Measurements from ENCODE around the gene AMTN. TPM values are rescaled to one million over a fixed set of nuclear protein-coding genes. Genes with fewer than 3 reads are reported as not detected.
"Not testable (repeated sequence)": the region's sequence is repeated elsewhere in the genome, so short reads cannot be mapped to it uniquely, and the experiment has no call there.

Gene AMTN, protein sequence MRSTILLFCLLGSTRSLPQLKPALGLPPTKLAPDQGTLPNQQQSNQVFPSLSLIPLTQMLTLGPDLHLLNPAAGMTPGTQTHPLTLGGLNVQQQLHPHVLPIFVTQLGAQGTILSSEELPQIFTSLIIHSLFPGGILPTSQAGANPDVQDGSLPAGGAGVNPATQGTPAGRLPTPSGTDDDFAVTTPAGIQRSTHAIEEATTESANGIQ
- not detected for polyA plus RNA-seq (ENCODE audit: low read depth in 6 of 6)

DNA sequence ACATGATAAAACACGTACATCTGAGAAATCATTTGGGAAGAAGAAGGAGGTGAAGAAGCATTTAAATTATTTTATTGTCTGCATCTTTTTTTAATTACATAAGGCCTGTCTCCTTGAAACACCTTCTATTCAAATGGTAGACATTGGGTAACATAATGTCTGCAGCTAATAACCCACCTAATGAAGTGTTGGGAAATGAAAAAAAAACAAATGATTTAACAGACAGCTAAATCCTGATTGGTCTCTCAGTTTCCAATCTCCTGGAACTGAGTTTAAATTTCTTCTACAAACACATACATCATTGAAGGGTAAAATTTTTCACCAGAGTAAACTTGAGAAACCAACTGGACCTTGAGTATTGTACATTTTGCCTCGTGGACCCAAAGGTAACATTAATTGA lies at the start of gene AMTN:
Gene AMTN (plus strand): TSS at position 301 of the 400 bp plus-strand sequence. CDS start 209 bp downstream, outside the sequence.
- Mint-ChIP-seq H3K4me3 (no peak within 1 kb of the TSS), H3K36me3 (no peaks in the 10 kb centered on the region), H3K27ac (no peak within 1 kb of the TSS), H3K9me3 (peaks cover 0 to 2% (median 0%) of the 10 kb centered on the region in 7 donors), H3K27me3 (peaks cover 8 to 23% (median 19%) of the 10 kb centered on the region in 3 donors), H3K4me1 (no peaks in the 10 kb centered on the region)
- no peak for DNase-seq
- no peak for ATAC-seq (ENCODE audit: low read depth in 2 of 2)

DNA sequence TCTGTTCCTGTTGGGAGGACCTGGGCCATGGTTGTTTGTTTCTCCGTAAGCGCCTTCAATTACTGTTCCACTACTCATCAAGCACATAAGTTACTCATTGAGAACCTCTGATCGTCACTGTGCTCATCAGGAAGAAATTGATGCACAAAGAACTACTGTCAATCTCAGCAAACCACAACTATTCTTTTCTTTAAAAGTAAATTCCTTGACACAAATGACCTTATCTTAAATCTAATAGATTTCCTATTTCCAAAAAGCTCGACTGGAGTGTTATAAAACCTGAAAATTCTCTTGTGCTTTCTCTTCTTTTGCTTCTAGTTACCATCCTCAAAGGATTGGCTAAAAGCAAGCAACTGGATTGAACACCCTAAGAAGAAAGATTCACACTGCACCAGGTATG lies 46.5 kb upstream of the AMTN start, which contains the start of gene MUC7:
Gene MUC7 (plus strand): TSS at position 301 of the 400 bp plus-strand sequence. CDS start 1,825 bp downstream, outside the sequence.
- Mint-ChIP-seq H3K27me3 (peaks cover 0 to 6% (median 5%) of the 10 kb centered on the region in 3 donors), H3K36me3 (peaks cover 0 to 7% of the 10 kb centered on the region in 2 donors), H3K4me3 (no peak within 1 kb of the TSS), H3K9me3 (peaks cover 5 to 24% (median 10%) of the 10 kb centered on the region in 7 donors), H3K4me1 (no peaks in the 10 kb centered on the region), H3K27ac (no peak within 1 kb of the TSS)
- ATAC-seq (ENCODE audit: low read depth in 2 of 2) (no peak), DNase-seq (no peak)

DNA sequence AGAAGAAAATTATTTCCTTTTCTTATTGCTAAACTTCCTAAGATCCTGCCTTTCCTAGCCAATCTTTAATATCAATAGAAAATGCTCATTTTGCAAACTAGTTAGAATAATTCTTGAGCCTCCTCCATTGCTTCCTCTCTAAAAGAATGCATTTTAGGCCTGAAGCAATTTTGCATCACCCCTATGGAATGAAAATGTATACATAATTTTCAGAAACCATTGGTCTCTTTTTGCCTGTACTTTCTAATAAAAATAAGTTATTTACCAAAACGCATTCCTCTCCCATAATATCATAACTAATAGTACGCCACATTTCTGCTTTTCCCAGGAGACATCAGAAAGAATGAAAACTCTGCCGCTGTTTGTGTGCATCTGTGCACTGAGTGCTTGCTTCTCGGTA lies 44.7 kb upstream of the AMTN start:
- Mint-ChIP-seq H3K9me3 (peaks cover 3 to 12% (median 7%) of the 10 kb centered on the region in 7 donors), H3K27me3 (peaks cover 0 to 14% (median 0%) of the 10 kb centered on the region in 3 donors), H3K4me1 (no peaks in the 10 kb centered on the region), H3K4me3 (no peak overlapping the region), H3K27ac (no peak overlapping the region), H3K36me3 (peaks cover 0 to 4% of the 10 kb centered on the region in 2 donors)
- DNase-seq (no peak), ATAC-seq (ENCODE audit: low read depth in 2 of 2) (no peak)

DNA sequence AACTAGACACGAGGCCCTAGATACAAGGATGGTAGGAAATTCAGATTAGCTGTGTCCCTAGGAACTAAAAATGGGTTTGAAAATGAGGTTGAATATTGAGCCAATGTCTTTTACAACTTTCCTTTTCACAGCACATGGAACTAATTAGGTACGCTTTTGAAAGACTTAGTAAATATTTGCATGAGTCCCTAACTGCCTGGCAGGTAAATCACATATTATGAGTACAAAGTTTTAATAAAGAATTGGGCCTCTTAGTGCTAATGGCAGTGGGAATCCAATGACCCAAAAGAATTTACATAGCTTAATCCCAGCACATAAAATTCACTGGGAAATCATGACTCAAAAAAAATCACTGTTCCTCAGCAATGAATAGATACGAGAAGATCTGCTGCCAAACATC lies 29.6 kb upstream of the AMTN start:
- no peak overlapping the region for H3K4me3 Mint-ChIP-seq
- DNase-seq (no peak), ATAC-seq (ENCODE audit: low read depth in 2 of 2) (no peak)
- H3K9me3 Mint-ChIP-seq: no peaks in the 10 kb centered on the region
- H3K4me1 Mint-ChIP-seq: no peaks in the 10 kb centered on the region
- H3K36me3 Mint-ChIP-seq: no peaks in the 10 kb centered on the region
- peaks cover 0 to 15% (median 13%) of the 10 kb centered on the region in 3 donors for H3K27me3 Mint-ChIP-seq
- no peak overlapping the region for H3K27ac Mint-ChIP-seq

DNA sequence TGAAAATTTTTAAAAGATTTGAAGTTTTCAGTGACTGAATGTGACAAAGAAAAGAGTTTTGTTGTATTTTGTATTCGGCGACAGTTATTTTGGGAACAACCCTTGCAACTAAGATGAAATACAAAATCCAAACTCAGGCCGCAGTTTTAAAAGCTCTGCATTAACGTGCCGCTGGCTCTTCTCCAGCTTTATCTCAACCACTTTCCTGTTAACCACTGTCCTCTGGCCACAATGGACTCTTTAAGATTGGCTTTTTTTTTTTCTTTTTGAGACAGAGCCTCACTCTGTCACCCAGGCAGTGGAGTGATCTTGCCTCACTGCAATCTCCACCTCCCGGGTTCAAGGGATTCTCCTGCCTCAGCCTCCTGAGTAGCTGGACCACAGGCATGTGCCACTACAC lies 22.1 kb upstream of the AMTN start:
- no peak overlapping the region for H3K4me3 Mint-ChIP-seq
- H3K27me3 Mint-ChIP-seq: peaks cover 8 to 19% (median 11%) of the 10 kb centered on the region in 3 donors
- H3K36me3 Mint-ChIP-seq: no peaks in the 10 kb centered on the region
- DNase-seq (no peak), ATAC-seq (ENCODE audit: low read depth in 2 of 2) (no peak)
- no peak overlapping the region for H3K27ac Mint-ChIP-seq
- peaks cover 0 to 3% (median 0%) of the 10 kb centered on the region in 7 donors for H3K9me3 Mint-ChIP-seq
- H3K4me1 Mint-ChIP-seq: no peaks in the 10 kb centered on the region

DNA sequence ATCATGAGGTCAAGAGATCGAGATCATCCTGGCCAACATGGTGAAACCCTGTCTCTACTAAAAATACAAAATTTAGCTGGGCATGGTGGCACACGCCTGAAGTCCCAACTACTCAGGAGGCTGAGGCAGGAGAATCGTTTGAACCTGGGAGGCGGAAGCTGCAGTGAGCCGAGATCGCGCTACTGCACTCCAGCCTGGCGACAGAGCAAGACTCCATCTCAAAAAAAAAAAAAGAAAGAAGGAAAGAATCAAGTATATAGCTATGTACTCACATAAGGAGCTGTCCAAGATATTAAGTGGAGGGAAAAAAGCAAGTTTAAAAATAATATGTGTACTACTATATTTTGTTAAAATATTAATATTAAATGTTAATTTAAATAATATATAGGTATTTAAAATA lies 16.5 kb upstream of the AMTN start:
- H3K9me3 Mint-ChIP-seq; ATAC-seq (ENCODE audit: low read depth in 2 of 2); H3K4me3 Mint-ChIP-seq; DNase-seq; H3K4me1 Mint-ChIP-seq; H3K27ac Mint-ChIP-seq; H3K36me3 Mint-ChIP-seq: not testable (repeated sequence)
- H3K27me3 Mint-ChIP-seq: peaks cover 3 to 10% (median 8%) of the 10 kb centered on the region in 3 donors

DNA sequence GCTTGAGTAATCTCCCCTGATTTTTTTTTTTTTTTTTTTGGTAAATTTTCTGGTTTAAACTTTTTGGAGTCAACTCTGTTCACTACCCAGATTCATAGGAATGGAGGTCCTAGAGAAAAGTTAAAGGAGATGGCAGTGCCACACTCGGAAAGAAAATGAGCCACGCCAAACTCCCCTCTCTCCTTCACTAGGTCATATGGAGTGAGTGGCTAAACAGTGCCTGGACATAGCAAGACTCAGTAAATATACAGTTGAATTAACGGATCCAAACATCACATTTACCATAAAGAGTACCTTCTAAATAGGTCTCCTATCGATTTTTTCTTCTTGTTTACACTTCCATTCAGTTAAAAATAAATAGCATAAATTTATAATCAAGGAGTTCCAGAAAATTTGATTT lies 13.6 kb upstream of the AMTN start:
- Mint-ChIP-seq H3K27ac (no peak overlapping the region), H3K27me3 (peaks cover 0 to 6% (median 2%) of the 10 kb centered on the region in 3 donors), H3K4me1 (no peaks in the 10 kb centered on the region), H3K9me3 (no peaks in the 10 kb centered on the region), H3K4me3 (no peak overlapping the region), H3K36me3 (no peaks in the 10 kb centered on the region)
- no peak for DNase-seq
- ATAC-seq (ENCODE audit: low read depth in 2 of 2): no peak

DNA sequence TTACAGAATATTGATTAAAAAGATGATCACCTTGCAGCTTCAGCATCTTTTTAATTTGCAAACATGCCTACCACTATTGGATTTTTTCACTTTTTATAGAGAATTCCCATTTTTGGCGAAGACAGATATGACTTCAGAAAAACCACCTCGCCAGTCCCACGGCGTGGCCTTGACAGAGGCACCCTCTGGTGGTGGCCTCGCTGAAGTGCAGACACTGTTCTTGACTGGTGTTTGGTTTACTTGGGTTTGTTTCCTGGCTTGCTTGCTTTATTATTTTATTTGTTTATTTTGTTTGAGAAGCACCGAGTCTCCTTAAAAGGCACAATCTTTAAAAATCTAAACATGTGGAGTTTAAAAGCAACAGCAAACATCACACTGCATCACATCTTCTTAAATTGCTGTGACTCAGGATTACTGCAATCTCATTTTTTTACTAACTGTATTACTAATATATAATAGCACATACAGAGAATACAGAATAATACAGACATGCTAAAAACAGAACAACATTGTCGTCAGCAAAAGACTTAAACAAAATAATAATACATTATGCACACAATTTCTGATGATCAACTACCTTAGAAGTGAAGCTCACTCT lies 13.1 kb upstream of the AMTN start:
- Mint-ChIP-seq H3K27me3 (peaks cover 0 to 6% (median 0%) of the 10 kb centered on the region in 3 donors), H3K27ac (peak overlapping the region in 1 of 6 donors; percentile 21), H3K9me3 (no peaks in the 10 kb centered on the region), H3K4me1 (no peaks in the 10 kb centered on the region), H3K36me3 (no peaks in the 10 kb centered on the region), H3K4me3 (no peak overlapping the region)
- DNase-seq (peak; percentile 28), ATAC-seq (ENCODE audit: low read depth in 2 of 2) (peak in 1 of 2 donors; percentile 41)

DNA sequence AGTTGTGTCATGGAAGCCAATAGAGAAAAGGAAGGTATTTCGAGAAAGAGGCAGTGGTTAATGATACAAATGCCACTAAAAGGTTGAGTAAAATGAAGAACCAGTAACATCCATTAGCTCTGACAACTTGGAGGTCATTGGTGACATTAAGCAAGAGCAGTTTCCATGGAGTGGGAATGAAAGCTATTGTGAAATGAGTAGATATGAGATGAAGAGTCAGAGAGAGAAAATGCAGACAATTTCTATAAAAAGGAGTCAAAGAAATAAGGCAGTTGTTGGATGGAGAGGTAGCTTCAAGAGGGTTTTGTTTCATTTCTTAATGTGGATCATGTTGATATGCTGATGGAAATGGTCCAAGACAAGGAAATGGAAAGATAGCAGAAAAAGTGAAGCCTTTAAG lies 9.6 kb upstream of the AMTN start:
- no peak for DNase-seq
- no peak overlapping the region for H3K27ac Mint-ChIP-seq
- ATAC-seq (ENCODE audit: low read depth in 2 of 2): no peak
- H3K4me3 Mint-ChIP-seq: no peak overlapping the region
- peaks cover 5 to 10% (median 8%) of the 10 kb centered on the region in 3 donors for H3K27me3 Mint-ChIP-seq
- H3K36me3 Mint-ChIP-seq: no peaks in the 10 kb centered on the region
- H3K9me3 Mint-ChIP-seq: no peaks in the 10 kb centered on the region
- no peaks in the 10 kb centered on the region for H3K4me1 Mint-ChIP-seq

DNA sequence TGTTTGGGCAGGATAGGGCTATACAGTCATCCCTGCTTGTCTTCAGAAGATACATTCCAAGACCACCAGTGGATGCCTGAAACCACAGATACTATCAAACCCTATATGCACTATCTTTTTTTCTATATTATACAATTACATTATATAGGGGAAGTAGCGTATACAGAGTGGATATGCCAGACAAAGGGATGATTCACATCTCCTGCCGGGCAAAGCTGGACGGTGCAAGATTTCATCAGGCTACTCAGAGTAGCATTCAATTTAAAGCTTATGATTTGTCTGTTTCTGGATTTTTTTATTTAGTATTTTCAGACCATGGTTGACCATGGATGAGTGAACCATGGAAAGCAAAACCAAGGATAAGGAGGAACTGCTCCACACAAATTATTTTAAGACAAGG lies 7.0 kb upstream of the AMTN start:
- ATAC-seq (ENCODE audit: low read depth in 2 of 2) (no peak), DNase-seq (no peak)
- H3K4me1 Mint-ChIP-seq: no peaks in the 10 kb centered on the region
- H3K27me3 Mint-ChIP-seq: peaks cover 9 to 13% (median 12%) of the 10 kb centered on the region in 3 donors
- H3K36me3 Mint-ChIP-seq: no peaks in the 10 kb centered on the region
- H3K27ac Mint-ChIP-seq: no peak overlapping the region
- no peak overlapping the region for H3K4me3 Mint-ChIP-seq
- H3K9me3 Mint-ChIP-seq: no peaks in the 10 kb centered on the region

DNA sequence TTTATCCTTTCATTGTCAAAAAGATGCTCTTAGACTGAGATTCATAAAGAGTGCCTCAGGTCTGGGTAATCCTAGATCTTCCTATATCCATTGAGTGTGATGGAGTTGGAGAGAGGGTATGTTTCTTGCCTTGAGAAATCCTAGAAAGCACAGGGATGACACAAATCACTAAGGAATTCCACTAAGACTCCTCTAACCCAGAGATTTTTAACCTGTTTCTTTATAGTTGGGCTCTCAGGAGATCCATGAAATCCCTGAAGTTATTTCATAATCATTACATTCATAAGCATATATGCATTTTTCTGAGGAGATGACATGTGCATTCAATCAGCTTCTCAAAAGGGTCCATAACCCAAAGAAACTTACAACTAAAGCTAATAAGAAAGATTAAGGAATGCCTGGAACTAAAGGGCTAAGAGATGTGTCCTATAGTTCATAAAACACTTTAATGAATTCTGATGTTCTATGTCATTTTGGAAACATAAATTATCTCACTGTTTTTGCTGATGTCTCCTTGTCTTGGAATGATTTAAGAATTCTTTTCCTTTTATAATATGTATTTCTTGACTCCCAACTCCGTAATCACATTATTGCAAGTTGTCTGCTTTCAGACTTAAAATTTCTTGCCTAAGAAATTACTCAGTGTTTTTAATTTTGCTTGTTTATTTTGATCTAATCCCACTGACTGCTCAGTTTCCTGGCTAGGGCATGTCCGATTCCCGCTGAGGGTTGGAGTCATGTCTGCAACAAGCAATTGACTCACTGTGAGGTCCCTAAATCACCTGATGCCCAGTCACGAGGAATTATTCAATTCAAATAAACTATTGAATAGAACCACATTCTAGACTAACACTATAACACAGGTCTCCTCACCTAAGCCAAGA lies 2.8 kb upstream of the AMTN start:
- DNase-seq (no peak), ATAC-seq (ENCODE audit: low read depth in 2 of 2) (no peak)
- Mint-ChIP-seq H3K27me3 (peaks cover 13 to 24% (median 23%) of the 10 kb centered on the region in 3 donors), H3K4me3 (no peak overlapping the region), H3K4me1 (no peaks in the 10 kb centered on the region), H3K9me3 (peaks cover 0 to 2% (median 0%) of the 10 kb centered on the region in 7 donors), H3K36me3 (no peaks in the 10 kb centered on the region), H3K27ac (no peak overlapping the region)

DNA sequence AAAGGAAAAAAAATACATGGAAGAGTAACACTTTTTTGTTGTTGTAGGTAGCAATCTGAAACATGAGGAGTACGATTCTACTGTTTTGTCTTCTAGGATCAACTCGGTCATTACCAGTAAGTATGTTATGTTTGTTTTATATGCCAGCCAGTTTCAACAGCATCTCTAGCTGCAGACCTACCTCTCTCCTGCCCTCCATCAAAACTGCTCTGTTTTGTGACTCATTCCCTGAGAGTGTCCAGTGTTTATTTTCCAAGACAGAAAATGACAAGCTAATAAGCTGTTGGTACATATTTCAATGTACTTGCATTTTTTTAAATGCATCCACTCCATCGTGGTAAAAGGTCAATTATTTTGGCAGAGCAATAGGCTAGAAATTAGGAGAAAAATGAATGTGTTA lies 347 bp downstream of the AMTN start:
- no peaks in the 10 kb centered on the region for H3K36me3 Mint-ChIP-seq
- H3K27ac Mint-ChIP-seq: no peak overlapping the region
- H3K27me3 Mint-ChIP-seq: peaks cover 4 to 21% (median 15%) of the 10 kb centered on the region in 3 donors
- H3K9me3 Mint-ChIP-seq: peaks cover 0 to 2% (median 0%) of the 10 kb centered on the region in 7 donors
- no peaks in the 10 kb centered on the region for H3K4me1 Mint-ChIP-seq
- ATAC-seq (ENCODE audit: low read depth in 2 of 2) (no peak), DNase-seq (no peak)
- H3K4me3 Mint-ChIP-seq: no peak overlapping the region

DNA sequence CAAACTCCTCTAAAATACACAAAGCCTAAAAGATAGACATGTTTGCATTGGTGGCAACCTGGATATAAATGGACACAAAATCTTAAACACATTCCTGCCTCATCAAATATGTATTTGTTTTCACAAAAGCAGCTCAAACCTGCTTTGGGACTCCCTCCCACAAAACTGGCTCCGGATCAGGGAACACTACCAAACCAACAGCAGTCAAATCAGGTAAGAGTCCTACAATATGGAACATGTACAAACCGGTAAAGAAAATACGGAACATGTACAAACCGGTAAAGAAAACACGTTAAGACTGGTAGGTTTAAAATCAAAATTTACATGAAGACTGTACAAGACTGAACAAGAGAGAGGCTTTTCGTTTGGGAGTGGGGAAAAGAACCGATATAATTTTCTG lies 4.3 kb downstream of the AMTN start:
- Mint-ChIP-seq H3K9me3 (no peaks in the 10 kb centered on the region), H3K36me3 (no peaks in the 10 kb centered on the region), H3K27me3 (peaks cover 4 to 17% (median 5%) of the 10 kb centered on the region in 3 donors), H3K4me1 (no peaks in the 10 kb centered on the region), H3K27ac (no peak overlapping the region), H3K4me3 (no peak overlapping the region)
- no peak for ATAC-seq (ENCODE audit: low read depth in 2 of 2)
- no peak for DNase-seq
